HG03045 (cell line): ENCODE results near the gene FGFR3.
"Not testable (repeated sequence)": the region's sequence is repeated elsewhere in the genome, so short reads cannot be mapped to it uniquely, and the experiment has no call there.

Experiments
- ATAC-seq: cut with Tn5 transposase; IDR thresholded peaks from one replicate; pipeline ENCODE4 v1.9.1; 2021; ENCODE audit warnings: mild to moderate bottlenecking, moderate library complexity; ENCODE audit not compliant: unreplicated experiment

The FGFR3 gene

DNA sequence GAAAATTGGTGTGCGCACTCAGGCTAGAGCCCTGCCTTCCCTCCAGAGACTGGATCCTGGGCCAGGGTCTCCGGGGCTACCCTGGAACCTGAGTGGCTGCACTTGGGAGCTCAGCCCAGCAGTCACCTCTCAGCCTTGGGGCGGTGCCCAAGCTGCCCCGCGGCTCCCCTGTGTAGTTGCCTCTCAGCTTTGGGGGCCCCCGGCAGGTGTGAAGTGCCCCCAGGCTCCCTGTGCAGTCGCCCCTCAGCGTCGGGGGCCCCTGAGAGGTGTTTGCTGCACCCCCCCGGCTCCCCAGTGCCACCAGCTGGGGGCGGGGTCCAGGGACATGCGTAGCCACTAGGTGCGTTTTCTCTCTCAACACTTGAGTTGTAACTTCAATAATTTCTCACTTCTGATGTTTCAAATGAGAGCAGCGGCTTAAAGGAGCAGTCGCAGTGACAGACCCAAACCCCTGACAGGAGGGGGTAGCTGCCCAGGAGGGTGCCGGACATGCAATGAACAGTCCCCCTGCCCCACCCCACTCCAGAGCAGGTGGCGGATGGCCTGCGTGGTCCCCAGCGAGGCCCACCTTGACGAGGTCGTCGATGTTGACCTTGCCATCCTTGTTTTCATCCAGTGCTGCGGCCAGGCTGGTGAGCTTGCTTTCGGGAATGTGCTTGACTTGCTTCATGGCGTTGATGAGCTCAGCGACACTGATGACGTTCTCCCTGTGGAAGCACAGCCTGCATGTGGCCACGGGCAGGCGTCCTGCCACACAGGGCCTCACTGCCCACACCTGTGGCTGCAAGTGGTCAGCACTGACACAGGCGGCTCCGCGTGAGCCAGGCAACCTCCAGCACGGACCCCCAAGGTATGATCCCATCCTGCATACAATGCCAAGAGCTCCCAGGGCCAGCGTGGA is 22.3 kb downstream of the FGFR3 start:
- no peak for ATAC-seq

- ATAC-seq, result no peak
Measured at GRCh38 chr4:1815997-1816860, 23.1 kb downstream of the FGFR3 start.

- ATAC-seq, result no peak
Measured at GRCh38 chr4:1819284-1819683, 26.2 kb downstream of the FGFR3 start.

GRCh38 chr4:1819816-1820215 is 26.7 kb downstream of the FGFR3 start:
- no peak for ATAC-seq

DNA sequence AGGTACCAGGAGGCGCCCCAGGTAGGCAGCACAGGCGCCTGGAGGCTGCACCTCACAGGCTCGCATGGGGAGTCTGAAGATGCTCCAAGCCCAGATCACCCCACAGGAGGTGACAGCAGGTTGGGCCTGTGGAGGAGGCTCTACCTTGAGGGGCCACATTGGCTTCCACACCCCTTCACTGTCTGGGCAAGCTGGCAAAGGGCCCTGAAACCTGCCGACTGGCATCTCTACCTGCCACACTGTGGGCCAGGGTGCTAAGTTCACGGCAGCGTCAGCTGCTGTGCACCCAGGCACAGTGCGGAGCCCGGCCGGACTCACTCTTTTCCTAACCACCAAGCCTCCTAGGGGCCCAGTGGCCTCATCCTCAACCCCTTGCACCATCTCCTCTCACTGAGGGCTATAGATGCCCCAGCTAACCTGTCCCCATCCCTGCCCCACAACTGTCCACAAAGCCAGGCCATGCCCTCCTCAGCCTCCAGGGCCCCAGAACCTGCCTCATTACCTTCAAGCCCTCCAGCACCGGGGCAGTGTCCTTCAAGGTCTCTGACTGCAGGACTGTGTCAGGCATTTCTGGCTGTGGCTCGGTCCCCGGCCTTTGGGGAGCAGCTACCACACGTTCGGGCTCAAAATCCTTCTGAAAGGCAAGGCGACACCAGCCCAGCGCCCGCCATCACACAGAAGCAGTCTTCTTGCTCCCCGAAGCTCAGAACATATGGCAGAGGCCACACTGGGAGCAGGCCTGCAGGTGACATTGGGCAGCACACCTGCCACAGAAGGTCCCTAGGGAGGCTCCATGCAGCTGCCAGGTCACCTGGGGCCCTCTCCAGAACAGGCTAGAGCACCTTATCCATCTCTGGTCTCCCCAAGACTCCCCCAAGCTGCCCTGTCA is 28.8 kb downstream of the FGFR3 start:
- no peak for ATAC-seq

- no peak for ATAC-seq
Measured at GRCh38 chr4:1822568-1823544, 29.8 kb downstream of the FGFR3 start.

DNA sequence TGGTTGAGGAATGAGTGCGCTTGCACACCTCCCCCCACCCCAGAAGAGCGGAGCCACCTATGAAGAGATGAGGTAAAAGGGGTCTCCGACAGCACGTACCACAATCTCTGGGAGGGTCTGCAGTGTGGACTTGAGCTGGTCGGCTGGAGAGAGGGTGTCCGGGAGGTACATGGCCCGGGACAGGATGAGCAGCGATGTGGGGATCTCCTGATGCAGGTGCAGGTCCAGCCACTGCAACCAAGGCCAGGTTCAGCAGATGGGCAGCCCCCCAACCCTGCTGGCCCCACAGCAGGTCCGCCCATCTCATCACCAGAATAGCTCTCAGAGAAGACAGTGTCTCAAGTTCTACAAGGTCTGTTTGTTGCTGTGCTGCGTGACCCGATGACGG is 30.4 kb downstream of the FGFR3 start:
- ATAC-seq, result no peak

DNA sequence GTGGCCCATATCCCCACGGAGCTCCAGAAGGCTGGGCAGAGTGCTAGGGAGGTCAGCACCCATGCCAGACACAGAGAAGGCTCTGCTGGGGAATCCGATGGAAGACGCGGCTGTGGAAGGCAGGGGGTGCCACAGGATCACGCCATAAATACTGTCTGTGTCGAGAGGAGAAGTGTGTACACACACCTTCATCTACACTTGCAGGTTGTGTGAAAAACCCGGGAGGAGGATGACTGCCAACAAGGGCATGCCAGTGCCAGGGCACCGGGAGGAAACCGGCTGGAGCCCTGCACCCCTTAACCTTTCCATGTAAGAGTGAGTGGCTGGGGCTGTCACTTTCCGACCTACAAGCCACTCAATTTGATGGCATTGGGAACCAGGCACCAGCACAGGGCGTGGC is 31.7 kb downstream of the FGFR3 start:
- ATAC-seq, result no peak

- ATAC-seq, result no peak
Measured at GRCh38 chr4:1825326-1825725, 32.2 kb downstream of the FGFR3 start.

DNA sequence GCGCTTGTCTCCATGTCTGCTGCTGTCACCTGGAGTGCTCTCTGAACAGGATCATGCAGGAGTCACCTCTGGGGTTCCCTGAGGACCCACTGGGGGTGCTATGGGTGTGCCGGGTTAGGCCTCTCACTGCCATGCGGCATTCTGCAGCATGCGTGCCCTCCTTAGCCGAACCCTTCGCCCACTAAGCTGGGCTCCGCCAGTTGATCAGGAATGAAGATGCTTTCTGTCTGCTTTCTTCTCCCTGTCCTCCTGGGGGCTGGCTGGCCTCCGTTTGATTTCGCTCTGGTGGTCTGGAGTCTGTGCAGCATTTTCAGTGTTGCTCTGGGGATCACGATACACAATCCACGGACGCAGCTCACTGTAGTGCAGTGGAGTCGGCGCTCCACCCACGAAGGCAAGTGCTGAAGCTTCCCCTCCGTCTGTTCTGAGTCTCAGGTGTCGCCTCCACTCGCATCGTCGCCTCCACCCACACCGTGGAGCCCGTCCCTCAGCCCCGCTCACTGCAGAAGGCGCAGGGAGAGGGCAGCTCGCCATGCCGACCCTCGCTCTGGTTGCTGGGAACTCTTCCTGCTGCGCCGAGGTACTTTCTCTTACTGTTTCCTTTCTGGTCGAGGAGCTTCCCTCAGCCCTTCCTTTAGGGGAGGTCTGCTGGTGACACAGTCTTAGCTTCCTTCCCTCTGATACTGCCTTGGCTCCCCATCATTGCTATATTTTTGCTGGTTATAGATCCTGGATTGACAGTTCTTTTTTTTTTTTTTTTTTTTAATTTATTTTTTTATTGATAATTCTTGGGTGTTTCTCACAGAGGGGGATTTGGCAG is 33.6 kb downstream of the FGFR3 start:
- no peak for ATAC-seq

DNA sequence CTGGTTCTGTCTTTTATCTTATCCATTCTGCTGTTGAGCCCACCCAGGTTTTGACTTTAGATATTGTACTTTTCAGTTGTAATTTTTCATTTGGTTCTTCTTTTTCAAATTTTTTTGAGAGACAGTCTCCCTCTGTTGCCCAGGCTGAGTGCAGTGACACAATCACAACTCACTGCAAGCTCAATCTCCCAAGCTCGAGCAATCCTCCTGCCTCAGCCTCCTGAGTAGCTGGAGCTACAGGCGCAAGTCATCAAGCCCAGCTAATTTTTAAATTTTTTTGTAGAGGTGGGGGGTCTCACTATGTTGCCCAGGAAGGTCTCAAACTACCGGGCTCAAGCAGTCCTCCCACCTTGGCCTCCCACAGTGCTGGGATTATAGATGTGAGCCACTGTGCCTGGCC is 37.1 kb downstream of the FGFR3 start:
- ATAC-seq, result no peak

DNA sequence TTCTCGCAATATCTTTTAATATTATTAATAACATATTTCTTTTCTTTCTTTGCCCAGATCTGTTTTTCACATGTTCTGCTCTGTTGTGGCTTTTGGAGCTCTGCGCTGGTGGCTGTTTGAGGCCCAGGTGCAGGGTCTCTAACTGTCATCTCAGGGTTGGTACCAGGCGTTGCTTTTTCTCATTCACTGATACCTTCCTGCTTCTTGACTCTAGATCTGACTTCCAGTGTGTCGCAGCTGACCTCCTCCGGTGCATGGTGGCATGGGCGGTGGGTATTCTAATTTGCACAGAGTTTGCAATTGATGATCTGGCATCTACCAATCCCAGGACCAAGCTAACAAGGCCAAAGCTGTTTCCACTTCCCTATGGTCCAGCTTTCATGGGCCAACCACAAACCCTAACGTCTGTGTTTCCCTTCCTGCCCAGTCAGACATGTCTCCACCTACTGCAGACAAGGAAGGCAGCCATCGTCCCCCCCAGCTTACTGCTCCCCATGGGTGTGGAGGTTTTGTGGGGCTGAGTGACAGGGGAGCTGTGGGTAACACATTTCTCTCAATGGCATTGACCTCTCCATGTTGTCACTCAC is 37.6 kb downstream of the FGFR3 start:
- no peak for ATAC-seq

DNA sequence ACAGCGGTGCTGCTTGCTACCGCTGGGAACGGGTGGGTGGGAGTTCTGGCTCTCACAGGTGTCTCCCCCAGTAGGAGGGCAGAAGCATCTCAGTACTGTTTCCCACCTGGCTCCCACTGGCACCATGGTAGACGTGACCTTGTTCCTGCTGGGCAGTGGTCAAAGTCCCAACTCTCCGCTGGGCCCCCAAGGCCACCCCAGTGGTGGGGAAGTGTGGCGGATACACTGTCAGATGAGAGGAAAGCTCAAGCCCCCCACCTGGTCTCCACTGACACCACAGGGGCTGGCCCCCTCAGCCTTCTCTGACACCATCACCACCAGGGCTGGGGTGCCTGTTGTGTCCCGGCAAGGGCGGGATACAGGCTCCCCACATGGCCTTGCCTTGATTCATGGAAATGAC is 38.2 kb downstream of the FGFR3 start:
- no peak for ATAC-seq

DNA sequence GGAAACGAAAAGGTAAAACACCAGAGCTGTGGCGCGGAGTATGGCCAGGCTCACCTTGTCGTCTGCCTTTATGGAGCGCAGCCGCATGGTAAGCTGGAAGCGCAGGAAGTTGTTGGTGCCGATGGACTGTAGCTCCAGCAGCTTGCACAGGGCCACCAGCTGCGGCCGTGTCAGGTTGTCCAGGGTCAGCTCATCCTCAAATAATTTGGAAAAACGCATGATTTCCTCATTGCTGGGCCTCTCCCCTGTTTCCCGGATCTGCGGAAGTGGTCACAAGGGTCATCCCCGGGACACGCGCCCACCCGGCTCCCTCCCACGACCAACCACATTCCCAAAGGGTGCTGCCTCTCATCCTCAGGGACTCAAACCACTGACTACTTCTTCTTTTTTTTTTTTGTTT is 39.6 kb downstream of the FGFR3 start:
- no peak for ATAC-seq

DNA sequence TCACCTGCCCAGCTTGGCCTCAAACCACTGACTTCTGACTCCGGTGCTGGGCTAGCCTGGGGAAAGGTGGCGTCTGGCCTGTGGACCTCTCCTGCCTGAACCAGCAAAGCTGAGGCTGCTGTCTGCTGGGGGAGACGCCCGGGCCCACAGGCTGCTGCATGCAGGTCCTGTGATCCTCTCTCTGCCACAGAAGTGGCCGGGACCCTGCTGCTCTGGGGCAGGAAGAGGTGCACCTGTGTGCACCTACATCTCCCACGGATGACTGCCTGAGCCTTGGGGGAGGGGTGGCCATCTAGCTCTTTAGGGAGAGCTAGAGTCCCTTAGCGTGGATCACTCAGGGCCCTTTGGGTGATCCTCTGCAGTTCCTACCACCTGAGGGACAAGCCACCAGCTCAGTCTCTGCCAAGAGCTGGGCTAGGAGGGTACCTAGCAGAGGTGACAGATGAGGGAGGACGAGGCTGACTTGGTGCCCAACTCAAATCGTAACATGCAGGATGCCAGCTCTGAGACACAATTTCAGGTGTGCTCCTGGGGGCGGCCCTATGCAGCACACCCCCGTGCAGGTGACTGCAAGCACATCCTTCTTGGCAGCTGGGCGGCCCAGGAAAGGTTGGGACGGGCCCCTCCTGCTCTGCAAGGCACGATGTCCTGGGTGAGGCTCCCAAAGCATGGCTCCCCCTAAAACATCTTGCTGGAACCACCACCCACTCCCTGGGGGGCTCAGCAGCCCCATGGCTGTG is 40.4 kb downstream of the FGFR3 start:
- no peak for ATAC-seq

- ATAC-seq, result no peak
Measured at GRCh38 chr4:1834047-1834775, 41.1 kb downstream of the FGFR3 start.

DNA sequence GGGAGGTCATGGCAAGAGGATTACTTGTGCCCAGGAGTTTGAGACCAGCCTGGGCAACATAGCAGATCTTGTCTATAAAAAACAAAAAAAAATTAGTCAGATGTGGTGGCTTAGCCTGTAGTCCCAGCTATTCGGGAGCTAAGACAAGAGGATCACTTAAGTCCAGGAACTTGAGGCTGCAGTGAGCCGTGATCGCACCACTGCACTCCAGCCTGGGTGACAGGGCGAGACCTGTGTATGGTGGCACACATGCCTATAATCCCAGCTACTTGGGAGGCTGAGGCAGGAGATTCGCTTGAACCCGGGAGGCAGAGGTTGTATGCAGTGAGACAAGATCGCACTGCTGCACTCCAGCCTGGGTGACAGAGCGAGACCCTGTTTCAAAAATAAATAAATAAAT is 42.7 kb downstream of the FGFR3 start:
- not testable (repeated sequence) for ATAC-seq
